ENCODE data around the gene PIEZO2.
"Not testable (repeated sequence)": the region's sequence is repeated elsewhere in the genome, so short reads cannot be mapped to it uniquely, and the experiment has no call there.

Gene PIEZO2

DNA sequence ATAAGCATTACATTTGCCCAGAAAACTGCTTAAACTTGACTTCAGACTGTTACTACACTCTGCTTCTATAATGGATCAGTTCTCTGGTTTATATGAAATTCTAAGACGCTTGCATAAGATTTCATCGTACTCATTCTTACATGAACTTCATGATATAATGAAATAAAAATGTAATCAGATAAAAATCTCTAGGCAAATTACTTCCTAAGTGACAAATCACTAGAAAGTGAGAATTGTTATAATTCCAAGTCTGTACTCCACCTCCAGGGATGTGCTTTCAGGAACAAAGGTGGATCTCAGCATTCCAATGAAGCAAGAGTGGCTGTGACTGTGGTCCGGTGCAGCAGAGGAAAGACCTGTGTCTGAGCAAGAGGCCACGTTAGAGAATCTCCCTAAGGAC, 226.2 kb downstream of the PIEZO2 start:
- no peak for DNase-seq

DNA sequence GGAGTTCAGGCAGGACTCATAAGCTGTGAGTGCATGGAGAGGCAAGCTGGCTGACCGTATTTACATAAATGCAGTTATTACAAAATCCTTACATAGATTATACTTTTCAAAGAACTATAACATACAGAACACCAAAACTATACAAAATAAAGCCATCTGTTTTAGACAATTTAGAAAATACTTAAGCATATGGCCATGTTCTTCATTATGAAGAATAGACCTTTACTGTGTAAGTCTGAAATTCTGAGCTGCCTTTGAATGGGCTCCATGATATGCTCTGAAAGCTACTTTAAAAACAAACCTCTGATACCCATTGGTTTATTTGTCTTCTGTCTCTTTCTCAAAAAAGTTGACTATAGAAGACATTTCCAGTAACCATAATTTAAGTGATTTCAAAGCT, 226.7 kb downstream of the PIEZO2 start:
- not testable (repeated sequence) for DNase-seq

- DNase-seq = not testable (repeated sequence)
Measured at GRCh38 chr18:10920309-10920708, 229.1 kb downstream of the PIEZO2 start.

GRCh38 chr18:10919851-10920250, 229.5 kb downstream of the PIEZO2 start:
- no peak for DNase-seq

GRCh38 chr18:10916865-10917264, 232.5 kb downstream of the PIEZO2 start:
- no peak for DNase-seq

DNA sequence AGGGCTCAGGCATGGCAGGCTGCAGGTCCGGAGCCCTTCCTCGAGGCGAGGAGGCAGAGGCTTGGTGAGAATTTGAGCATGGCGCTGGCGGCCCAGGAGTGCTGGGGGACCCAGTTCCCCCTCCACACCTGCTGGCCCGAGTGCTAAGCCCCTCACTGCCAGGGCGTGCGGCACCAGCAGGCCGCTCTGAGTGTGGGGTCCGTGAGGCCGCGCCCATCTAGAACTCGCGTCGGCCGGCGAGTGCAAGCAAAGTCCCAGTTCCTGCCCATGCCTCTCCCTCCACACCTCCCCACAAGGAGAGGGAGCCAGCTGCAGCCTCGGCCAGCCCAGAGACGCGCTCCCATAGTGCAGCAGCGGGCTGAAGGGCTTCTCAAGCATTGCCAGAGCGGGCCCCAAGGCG, 233.0 kb downstream of the PIEZO2 start:
- no peak for DNase-seq

DNA sequence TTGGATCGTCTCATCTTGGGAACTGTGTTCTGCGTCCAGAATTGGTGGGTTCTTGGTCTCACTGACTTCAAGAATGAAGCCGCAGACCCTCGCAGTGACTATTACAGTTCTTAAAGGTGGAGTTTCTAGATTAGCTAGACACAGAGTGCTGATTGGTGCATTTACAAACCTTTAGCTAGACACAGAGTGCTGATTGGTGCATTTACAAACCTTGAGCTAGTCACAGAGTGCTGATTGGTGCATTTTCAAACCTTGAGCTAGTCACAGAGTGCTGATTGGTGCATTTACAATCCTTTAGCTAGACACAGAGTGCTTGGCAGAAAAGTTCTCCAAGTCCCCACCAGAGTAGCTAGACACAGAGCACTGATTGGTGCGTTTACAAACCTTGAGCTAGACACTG, 233.6 kb downstream of the PIEZO2 start:
- not testable (repeated sequence) for DNase-seq

- DNase-seq = not testable (repeated sequence)
Measured at GRCh38 chr18:10914610-10915009, 234.8 kb downstream of the PIEZO2 start.

DNA sequence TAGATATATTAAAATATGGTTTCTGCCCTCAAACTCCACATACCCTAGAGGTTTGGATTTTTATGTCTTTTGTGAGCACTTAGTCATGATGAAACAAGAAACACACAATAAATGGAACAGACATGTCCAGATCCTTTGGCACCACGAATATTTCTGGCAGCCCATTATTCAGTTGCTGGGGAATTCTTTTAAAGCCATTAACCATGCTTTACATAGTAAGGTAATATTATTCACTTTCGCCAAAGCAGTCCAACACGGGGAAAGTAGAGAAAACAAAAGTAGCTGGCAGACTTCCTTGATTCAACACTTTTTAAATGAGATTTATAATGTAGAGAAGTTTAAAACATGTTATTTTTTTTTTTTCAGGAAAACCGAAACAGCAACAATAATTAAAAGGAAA, 235.4 kb downstream of the PIEZO2 start:
- no peak for DNase-seq

- DNase-seq = no peak
Measured at GRCh38 chr18:10912790-10913545, 236.4 kb downstream of the PIEZO2 start.

DNA sequence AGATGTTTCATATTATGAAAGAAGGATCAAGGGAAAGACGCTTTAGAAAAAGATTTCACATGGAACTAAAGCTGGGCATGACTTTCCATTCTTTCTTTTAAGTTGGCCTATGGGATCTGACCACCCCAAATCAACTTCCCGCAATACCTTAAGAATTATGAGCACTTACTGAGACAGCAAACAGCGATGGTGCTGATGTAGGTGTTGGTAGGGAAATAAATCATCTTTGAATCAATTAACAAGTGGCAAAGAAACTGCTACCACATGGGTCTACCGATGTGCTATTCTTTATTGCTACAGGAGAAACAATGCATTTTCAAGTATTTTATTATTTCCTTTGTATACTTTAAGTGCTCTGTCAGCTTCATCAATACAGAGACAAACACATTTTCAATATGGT, 239.6 kb downstream of the PIEZO2 start:
- no peak for DNase-seq

DNA sequence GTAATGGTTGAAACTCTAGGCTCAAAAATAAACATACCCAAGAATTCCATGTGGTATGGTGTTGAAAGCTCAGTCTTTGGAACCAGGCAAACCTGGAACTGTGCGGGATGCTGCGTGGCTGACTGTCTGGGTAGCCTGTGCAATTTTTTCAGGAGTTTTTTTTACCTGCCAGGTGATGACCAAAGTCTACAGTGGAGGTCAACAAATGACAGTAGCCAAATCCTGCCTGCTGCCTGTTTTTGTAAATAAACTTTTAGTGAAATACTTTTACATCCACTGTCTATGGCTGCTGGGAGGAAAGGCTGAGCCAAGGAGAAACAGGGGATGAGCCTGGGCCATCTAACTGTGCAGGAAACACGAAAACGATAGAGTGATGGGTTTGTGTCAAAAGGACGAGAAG, 240.6 kb downstream of the PIEZO2 start:
- DNase-seq = no peak

- no peak for DNase-seq
Measured at GRCh38 chr18:10907749-10908148, 241.6 kb downstream of the PIEZO2 start.

- no peak for DNase-seq
Measured at GRCh38 chr18:10901329-10901728, 248.0 kb downstream of the PIEZO2 start.

GRCh38 chr18:10900435-10900834, 248.9 kb downstream of the PIEZO2 start:
- no peak for DNase-seq

DNA sequence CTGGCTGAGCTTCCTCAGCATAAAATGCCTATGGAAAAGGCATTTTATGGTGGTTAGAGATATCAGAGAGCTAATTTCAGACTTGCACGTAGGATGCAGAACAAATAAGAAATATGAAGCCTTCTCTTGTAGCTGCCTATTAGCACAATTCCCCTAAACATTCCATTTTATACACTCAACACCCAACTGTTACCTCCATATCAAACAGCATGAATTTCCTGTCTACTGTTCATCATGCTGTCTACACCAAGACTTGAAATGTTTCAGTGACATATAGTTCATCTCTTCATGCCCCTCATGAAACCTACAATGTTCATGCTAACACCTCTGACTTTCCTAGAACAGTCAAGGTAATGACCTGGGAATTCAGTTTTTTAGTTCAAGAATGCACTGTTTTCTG, 249.9 kb downstream of the PIEZO2 start:
- no peak for DNase-seq

DNA sequence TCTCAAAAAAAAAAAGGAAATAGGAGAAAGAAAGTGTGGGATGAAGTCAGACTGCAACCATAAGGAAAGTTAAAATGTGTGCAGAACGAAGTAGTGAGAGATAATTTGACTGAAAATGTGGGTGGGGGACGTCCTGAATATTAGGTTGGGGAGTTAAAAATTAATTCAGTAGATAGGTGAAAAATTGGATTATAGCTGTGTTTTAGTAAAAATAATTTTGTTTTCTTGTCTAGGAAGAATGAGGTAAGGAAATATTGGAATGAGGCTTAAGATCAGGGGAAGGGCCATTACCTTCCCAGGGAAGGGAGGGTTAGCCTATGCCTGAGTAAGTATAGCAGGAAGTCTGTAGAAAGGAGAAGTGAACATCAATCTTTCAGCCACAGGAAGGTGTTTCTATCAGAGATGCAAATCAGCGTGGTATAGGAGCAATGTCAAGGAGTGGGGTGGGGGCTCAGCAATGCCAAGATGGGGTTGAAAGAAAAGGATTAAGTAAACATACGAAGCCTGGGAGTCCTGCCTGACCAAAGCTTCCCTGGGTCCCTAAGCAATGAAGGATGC, 250.9 kb downstream of the PIEZO2 start:
- no peak for DNase-seq

- DNase-seq = no peak
Measured at GRCh38 chr18:10896851-10897250, 252.5 kb downstream of the PIEZO2 start.

GRCh38 chr18:10895976-10896375, 253.4 kb downstream of the PIEZO2 start:
- DNase-seq = no peak

DNA sequence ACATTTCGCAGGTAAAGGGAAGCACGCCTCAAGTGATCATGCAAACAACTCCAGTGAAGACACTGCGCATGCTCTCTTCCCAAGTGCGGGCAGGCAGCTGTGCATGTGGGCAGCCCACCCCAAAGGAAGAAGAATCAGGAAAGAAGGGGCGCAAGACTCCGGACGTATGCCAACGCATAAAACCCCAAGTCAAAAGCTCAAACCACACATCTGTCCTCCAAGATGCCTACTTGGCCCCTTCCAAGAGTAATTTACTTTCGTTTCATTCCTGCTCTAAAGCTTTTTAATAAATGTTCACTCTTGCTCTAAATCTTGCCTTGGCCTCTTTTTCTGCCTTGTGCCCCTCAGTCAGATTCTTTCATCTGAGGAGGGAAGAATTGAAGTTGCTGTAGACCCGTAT, 254.9 kb downstream of the PIEZO2 start:
- no peak for DNase-seq

GRCh38 chr18:10893761-10894160, 255.6 kb downstream of the PIEZO2 start:
- DNase-seq = no peak

DNA sequence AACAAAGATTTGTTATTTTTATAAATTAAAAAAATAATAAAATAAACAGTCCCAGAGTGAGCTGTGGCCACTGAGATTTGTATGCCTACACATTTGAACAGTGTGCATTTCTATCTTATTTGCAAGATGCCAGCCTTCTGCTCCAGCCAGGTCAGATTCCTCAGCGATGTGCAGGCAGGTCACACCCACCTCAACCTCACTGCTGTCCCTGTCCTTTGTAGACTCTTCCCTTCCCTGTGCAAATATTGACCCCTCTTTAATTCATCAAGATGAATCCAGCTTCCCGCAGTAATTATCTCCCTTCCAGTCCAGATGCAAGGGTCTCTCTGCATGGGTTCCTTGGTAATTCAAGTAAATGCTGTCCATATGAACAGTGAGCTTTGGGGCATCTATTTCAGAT, 256.2 kb downstream of the PIEZO2 start:
- DNase-seq = no peak

DNA sequence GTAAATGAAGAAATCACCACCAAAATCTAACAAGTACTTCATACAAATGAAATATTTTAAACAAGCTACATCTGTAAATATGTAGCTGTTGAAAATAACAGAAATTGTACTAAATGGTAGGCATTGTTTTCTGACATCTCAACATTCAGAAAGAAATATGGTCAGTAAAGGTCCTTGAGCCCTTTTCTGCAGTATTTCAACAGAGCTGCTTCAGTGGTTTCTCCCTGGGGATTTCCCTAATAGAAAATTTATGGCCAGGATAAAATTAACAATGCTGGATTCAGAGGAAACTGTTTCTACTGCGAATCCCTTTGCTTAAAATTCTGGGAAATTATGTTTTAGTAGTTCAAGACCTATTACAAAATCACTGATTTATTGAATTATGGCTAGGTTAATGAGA, 256.6 kb downstream of the PIEZO2 start:
- no peak for DNase-seq

DNA sequence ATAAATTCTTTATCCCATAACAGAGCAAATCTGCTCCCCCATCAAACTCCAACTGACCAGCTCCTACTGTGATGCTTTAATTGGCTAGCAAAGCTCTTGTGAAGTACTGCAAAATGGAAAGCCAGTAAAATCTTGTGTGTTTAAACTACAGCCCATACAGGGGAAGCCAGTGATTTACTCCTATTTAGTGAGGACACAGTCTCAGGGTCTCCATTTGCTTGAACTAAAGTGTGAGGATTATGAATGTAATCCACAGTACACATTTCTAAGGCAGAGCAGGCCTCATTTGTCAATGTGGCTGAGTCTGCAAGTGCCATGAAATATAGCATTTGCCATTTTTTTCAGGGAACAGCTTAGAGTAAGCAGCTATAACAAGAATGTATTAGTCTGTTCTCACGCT, 259.3 kb downstream of the PIEZO2 start:
- DNase-seq = no peak

- DNase-seq = no peak
Measured at GRCh38 chr18:10878703-10879102, 270.7 kb downstream of the PIEZO2 start.

All from DMS79 treated with DMSO at 0.1 percent for 48 hours (cell line).